Stimulated activated CD4-positive, alpha-beta T cell treated with anti-CD3 and anti-CD28 coated beads, Interleukin-2, amount 100 ng/mL, for 4 hours (primary cell): Measurements from ENCODE around the gene C4orf17.
A peak's percentile ranks its signal among the peaks of the same experiment; 100 is the strongest.

ENCODE experiments used
- DNase-seq: peaks from one replicate; pipeline ENCODE4 v3.0.0-alpha.2; 2020; ENCODE audit warnings: low read depth

Gene C4orf17

DNA sequence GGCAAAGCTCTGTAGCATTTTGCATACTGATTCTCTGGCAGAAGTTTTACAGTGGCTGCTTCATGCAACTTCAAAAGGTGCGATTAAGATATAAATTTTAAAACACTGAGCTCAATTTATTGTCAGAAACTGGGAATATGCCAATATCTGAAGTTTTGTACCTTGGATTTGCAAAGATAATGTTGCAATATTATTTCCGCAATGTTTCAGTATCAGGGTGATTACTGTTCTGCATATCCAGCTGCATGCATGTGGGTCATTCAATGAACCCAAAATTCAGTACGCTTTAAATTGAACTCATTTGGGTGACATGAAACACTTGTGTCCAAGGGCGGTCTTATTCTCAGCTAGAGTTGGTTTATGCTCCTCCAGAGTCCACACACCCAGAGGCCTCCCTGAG is 26.9 kb downstream of the C4orf17 start:
- DNase-seq: no peak

DNA sequence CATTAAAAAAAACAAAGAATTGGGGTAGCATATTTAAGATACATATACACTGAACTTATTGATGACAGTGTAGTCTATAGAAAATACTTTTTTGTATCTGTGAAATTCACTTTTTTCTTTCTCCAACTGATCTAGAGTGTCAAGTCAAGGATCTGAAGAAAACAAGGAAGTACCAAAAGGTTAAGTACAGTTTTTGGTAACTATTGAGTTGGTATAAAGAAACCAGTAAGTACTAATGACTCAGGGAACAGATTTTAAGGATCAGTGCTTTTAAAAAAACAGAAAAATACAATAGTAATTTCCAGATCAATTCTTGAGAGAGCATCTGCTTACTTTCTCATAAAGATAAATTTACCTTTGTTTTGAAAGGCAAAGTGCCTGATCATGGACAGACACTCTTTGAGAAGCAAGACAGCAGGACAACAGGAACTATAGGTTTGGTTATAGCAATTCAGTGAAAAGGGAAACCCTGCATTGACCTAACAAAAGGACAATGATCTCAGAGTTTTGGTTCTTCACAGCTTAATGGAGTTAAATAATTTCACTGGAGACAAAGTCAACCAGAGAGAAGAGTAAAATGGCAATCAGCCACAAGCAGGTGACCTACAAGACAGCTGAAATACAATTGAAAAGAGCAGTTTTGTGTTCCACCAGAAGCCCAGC is 29.6 kb downstream of the C4orf17 start:
- no peak for DNase-seq

DNA sequence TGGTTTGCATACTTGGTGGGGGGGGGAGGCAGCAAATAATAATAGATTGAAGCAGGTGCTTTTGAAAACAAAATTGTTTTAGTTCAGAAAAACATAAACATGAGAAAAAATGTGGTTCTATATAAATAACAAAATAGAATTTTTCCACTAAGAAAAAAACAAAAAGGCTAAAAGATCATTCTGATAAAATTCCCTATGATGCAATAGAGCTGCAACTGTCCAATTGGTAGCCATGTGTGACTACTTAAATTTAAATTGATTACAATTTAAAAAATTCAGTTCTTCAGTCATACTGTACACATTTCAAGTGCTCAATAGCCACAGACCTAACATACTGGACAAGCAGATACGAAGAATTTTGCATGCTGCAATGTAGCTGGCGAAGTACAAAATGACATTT is 42.1 kb downstream of the C4orf17 start:
- DNase-seq: no peak

DNA sequence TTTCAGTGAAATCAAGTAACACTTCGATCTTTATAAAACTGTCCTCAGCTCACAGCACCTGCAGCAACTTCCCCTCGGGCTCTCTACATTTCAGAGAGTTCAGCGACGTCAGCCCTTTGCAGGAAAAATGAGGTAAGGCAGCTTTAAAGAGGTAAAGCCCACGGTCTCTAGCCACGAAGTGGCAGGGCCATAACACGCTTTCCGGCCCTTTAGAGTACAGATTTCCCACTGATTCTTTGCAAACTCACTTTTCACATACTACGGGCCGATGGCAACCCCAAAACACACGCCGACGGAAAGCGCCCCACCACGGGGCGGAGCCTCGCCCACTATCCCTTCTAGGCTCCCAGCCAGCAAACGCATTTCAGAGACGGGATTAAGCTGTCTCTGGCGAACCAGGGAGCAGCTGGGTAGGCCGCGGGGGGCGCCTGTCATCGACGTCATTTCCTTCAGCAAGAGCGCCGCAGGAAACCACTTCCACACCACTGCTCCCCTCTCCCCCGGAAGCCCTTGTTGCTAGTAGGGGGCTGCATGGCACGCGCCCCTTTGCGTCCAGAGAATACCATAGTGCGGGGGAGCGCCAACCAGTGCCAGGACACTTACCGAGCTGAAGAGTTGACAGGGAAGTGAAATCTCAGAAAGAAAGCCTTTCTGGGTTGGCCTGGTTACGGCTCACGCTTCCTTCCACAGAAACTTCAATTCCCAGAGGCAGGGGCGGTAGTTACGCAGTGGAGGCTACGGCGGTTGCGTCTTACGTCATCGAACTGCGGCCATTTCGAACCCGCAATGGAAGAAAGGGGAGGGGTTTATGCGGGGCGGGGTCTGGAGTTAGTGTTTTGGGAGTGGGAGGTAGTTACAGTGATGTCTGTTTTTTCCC is 52.7 kb downstream of the C4orf17 start, which contains the start of gene TRMT10A:
Gene TRMT10A (minus strand): TSS at position 730 of the 877 bp plus-strand sequence. CDS start 4,701 bp downstream, outside the sequence.
- DNase-seq: peak; percentile 94

DNA sequence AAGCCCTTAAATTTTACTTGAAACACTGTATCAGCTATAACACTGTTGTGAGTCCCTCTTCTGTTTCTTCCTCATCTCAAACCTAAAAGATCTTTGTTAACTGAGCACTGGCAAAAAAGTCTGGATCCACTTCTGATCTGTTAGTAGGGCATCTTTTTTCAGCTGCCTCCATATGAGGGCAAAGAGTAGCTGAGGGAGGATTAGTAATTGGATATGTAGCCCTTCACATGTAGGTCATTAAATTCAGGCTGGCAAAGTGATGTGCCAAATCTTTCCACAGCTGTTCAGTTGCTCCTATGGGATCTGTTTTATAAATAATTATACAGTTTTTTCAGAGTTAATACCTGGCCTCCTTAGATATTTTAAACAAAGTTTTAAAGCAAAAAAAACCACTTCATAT is 54.1 kb downstream of the C4orf17 start:
- no peak for DNase-seq

DNA sequence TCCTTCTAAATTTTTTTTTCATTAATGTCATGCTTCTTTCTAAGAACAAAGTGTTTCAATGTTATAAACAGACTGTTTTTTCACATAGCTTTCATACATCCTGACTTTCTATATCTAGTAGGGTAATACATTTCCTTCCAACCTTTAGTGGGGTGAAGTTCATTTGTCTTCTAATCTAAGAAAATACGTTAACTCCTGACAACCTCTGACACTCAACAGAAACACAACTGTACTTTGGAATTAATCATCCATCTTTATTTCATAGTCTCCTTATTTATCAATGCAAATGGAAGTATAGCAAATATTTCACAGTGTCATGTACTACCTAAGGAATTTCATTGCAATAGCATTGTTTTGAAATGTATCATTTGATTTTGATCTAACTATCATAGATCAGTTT is 61.1 kb downstream of the C4orf17 start:
- DNase-seq: no peak

DNA sequence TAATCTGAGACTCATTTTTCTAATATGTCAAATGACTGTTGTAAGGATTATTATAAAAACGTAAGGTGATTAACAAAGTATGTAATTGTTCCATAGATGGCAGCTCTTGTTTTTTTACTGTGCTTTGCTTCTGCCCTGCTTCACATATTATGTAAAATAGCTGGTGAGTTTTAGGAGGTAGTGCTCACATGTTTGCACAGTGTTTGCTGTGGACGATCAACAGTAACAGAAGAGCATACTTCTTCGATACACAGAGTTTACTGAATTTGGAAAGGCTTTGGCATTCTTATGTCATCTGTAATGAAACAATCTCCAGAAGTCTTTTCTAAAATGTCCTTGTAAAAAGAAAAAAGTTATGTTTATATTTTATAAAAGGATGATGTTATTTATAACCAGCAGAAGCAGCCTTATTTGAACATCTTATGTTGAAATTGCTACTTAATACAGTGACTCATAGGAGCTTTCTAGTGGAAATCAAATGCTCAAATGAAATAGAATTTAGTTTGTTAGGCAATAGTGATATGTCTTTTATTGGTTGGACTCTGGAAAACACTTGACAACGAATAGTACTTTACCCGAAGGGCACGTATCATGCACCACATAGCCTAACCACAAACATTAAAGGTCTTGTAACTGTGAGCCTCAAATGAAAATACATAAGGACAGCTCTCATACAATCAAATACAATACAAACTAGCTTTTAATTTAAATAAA is 61.9 kb downstream of the C4orf17 start:
- DNase-seq: no peak

DNA sequence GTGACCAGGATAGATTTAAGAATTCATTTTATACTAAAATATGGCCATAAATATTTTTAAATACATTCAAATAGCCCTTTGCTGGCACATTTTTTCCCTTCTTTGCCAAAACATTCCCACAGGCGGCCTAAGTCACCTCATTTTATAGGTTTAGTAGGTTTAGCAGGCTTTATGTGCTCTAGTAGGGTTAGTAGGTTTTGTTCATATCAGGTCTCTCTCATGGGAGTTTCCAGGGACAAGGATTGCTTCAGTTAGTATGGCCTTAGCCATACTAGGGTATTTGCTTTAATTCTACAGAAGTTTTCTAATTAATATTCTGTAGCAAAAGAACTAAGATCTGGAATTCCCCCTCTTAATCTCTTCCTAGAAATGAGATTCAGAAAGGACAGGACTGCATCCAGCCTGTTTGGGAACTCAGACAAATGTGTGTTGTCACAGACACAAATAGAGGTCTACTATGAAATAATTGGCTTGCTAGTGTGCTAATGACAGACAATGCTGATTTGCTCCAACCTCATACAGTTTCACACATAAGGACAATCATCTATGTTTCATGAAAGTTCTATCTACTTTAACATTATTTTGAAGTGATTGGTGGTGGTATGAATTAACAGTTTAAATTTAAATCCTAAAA is 63.0 kb downstream of the C4orf17 start:
- no peak for DNase-seq

DNA sequence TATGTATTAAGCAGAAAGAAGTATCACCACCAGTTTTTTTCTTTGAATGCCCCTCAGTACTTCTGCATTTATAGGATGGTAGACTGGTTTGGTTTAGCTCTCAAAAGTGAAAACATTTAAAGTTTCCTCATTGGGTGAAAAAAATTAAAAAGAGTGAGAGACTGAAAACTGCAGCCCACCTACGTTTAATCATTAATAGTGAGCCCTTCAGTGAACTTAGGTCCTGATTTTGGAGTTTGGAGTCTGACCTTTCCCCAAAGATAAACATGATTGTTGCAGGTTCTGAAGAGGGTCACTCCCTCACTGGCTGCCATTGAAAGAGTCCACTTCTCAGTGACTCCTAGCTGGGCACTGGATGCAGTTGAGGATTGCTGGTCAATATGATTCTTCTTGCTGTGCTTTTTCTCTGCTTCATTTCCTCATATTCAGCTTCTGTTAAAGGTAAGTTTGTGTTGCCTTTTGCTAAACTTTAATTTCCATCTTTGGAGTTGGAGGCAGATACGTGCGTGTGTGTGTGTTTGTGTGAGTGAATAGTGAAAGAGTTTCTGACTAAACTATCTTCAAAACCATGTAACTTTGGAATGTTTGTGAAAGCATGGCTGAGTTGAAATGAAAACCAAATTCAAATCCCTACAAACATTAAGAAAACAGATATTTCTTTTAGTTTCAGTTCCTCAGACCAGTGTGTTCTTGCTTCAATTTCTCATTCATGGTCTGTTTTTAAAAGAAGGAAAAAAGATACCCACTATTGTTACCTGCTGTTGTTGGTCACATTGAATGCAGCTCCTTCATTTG is 63.9 kb downstream of the C4orf17 start, which contains the start of gene MTTP:
Gene MTTP (plus strand): TSS at position 295 of the 795 bp plus-strand sequence. CDS start 86 bp downstream, at position 381.
- no peak for DNase-seq

DNA sequence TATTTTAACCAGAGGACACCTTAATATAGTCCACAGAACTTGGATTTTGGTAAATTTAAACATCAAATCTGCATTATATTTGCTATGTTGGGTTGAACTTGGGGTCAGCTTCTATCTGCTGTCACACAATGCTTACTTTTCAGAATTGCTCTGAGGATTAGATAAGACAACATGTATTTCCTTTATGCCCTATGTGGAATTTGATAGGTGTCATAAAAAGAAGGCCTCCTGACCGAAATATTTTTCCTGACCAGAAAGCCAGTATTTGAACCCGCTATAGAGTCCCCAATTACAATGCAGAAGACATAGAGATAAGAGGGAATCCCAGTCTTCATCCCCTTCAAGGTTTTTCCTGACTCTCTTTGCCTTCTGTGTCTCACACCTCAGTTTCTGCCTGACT is 67.9 kb downstream of the C4orf17 start:
- DNase-seq: no peak

DNA sequence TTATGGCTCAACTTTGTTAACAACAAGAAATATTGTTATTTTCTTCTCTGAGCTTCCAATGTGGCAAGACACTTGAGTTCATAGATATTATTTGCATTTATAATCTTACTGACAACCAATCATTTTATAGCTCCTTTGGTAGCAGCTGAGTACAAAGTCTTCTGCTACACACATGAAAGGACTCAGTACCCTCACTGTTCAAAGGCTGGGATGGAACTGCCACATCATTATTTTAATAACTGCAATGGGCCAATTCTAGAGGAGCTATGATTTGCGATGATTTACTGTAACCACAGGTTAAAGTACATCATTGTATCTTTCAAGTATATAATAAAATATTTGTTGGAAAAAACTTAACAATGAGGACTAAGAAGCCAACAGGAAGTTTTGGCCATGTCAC is 74.7 kb downstream of the C4orf17 start:
- no peak for DNase-seq

DNA sequence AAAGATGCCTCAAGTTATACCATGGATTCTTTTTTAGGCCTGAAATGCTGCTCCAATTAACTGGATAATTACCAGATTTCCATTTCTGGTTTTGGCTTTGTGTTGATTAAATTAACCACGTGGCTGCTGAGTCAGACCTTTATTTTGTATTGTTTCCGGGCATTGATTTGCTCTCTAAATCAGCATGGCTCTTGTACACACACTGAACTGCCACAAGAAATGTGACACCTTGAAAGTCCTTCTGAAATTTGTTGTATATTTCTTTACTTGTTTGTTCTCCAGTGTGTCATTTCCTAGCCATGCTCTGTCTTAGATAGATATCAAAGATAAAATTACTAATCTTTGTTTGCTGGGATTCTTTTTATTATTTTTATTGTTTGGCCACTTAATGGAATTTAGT is 75.5 kb downstream of the C4orf17 start:
- no peak for DNase-seq

DNA sequence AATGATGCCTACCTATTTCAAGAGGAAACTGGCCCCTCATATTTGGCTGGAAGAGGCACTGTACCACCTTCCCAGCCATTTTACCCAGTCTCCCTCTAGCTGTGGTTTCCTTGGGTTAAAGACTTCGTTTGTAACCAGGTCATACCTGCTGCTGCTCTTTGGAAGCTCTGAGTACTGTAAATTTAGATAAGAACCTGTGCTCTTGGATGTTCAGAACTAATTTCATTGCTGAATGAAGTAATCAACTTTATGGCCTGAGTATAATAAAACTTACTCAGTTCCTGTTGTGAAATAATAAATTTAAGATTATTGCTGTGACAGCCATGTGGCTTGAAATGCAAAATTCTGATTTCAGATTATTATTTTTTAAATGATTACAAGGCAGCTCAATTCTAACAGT is 76.0 kb downstream of the C4orf17 start:
- DNase-seq: no peak

DNA sequence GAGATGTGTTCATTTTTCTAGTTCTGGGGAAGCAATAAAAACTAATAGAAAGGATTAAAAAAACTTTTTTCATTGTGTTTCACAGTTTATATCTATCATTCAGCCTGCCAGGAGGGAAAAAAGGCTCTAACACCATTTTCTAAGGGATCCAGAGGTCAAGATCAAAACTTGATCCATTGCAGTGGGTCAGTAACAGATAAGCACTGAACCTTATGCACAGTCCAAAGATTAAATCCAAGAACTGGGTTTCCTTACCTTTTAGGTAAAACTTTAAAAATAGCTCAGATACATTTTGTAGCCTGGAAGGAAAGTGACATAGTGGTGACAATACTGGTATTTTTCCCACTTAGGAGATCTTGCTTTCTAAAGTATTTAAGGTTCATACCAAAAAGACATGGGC is 76.5 kb downstream of the C4orf17 start:
- no peak for DNase-seq

DNA sequence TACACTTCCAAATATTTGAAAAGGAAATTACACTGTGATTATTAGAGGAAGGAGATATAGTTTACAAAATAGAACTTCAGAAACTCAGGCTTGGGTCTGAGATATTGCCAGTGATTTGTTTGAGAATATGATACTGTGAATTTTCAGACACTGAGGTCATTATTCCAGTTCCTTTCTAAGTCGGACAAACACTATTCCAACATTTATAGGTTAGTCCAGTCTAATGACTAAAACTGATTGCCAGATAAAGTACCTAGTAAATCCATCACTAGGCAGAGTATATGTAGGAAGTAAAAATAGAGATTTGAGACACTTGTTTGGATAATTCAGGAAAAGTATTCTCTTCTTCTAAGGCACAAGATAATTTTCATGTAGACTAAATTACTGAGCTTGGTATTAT is 77.0 kb downstream of the C4orf17 start:
- no peak for DNase-seq

DNA sequence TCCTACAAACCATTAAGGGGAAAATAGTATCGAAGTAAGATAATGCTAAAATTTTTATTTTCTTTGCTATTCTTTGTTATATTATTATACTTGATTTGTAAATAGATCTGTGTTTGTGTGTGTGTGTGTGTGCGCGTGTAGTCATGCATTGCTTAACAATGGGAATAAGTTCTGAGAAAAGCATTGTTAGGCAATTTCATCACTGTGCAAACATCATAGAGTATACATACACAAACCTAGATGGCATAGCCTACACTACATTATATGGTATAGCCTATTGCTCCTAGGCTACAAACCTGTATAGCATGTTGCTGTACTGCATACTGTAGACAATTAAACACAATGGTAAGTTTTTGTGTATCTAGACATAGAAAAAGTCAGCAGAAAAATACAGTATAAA is 80.9 kb downstream of the C4orf17 start:
- no peak for DNase-seq
